Trophoblast cell (in vitro differentiated cells and primary cell): Measurements from ENCODE around the gene LSS.

Experiments
- DNase-seq, 2 donors: peaks; one replicate each; pipeline ENCODE4 v3.0.0-alpha.2; 2016
- H2AFZ ChIP-seq: 2 replicates; pipeline ENCODE4 v1.6.1; 2013; ENCODE audit warnings: low read length, moderate library complexity, mild to moderate bottlenecking; ENCODE audit not compliant: insufficient read depth, poor library complexity
- H2AK5ac ChIP-seq: 2 replicates; pipeline ENCODE4 v1.6.1; 2013; ENCODE audit warnings: mild to moderate bottlenecking, low read length
- H2BK120ac ChIP-seq: 2 replicates; pipeline ENCODE4 v1.6.1; 2013; ENCODE audit warnings: low read length, mild to moderate bottlenecking, moderate library complexity; ENCODE audit not compliant: insufficient read depth, poor library complexity
- H2BK12ac ChIP-seq: 2 replicates; pipeline ENCODE4 v1.6.1; 2013; ENCODE audit warnings: mild to moderate bottlenecking, low read length, moderate library complexity
- H2BK5ac ChIP-seq: 2 replicates; pipeline ENCODE4 v1.6.1; 2013; ENCODE audit warnings: low read length, low read depth, moderate library complexity, mild to moderate bottlenecking; ENCODE audit not compliant: poor library complexity
- H3K14ac ChIP-seq: 2 replicates; pipeline ENCODE4 v1.6.1; 2013; ENCODE audit warnings: mild to moderate bottlenecking, low read length
- H3K18ac ChIP-seq: 2 replicates; pipeline ENCODE4 v1.6.1; 2013; ENCODE audit warnings: mild to moderate bottlenecking, low read length
- H3K23ac ChIP-seq: 2 replicates; pipeline ENCODE4 v1.6.1; 2013; ENCODE audit warnings: low read length
- H3K27ac ChIP-seq: 2 replicates; pipeline ENCODE4 v1.5.1; 2013; ENCODE audit warnings: low read depth, mild to moderate bottlenecking, inconsistent platforms, low read length, moderate library complexity
- H3K27me3 ChIP-seq: 2 replicates; pipeline ENCODE4 v1.6.1; 2013; ENCODE audit warnings: inconsistent platforms, mild to moderate bottlenecking, low read length, moderate library complexity; ENCODE audit not compliant: insufficient read depth
- H3K36me3 ChIP-seq, 2 experiments: 1 replicate in 1 of 2; 2 replicates in 1 of 2; pipeline ENCODE4 v1.6.1; 2013; ENCODE audit warnings: low read length in 2 of 2, mild to moderate bottlenecking in 2 of 2, moderate library complexity in 1 of 2; ENCODE audit not compliant: insufficient read depth in 2 of 2, control insufficient read depth in 1 of 2
- H3K4ac ChIP-seq: 2 replicates; pipeline ENCODE4 v1.6.1; 2013; ENCODE audit warnings: low read depth, mild to moderate bottlenecking, low read length, moderate library complexity
- H3K4me1 ChIP-seq, 2 experiments: 1 replicate in 1 of 2; 2 replicates in 1 of 2; pipeline ENCODE4 v1.6.1; 2013; ENCODE audit warnings: low read length in 2 of 2, mild to moderate bottlenecking in 2 of 2, moderate library complexity in 1 of 2; ENCODE audit not compliant: insufficient read depth in 2 of 2, control insufficient read depth in 1 of 2
- H3K4me2 ChIP-seq: 2 replicates; pipeline ENCODE4 v1.6.1; 2013; ENCODE audit warnings: inconsistent platforms, mild to moderate bottlenecking, low read length, moderate library complexity
- H3K4me3 ChIP-seq: 2 replicates; pipeline ENCODE4 v1.5.1; 2013; ENCODE audit warnings: mild to moderate bottlenecking, low read depth, low read length, inconsistent platforms
- H3K79me1 ChIP-seq: one replicate; pipeline ENCODE4 v1.6.1; 2013; ENCODE audit warnings: low read length
- H3K79me2 ChIP-seq: 2 replicates; pipeline ENCODE4 v1.6.1; 2013; ENCODE audit warnings: low read length, mild to moderate bottlenecking; ENCODE audit not compliant: control insufficient read depth, insufficient read depth, poor library complexity
- H3K9ac ChIP-seq: 2 replicates; pipeline ENCODE4 v1.6.1; 2013; ENCODE audit warnings: mild to moderate bottlenecking, low read length
- H3K9me3 ChIP-seq: 2 replicates; pipeline ENCODE4 v1.6.1; 2013; ENCODE audit warnings: low read depth, mild to moderate bottlenecking, control low read depth, inconsistent platforms, low read length; ENCODE audit not compliant: insufficient read depth
- H4K12ac ChIP-seq: 2 replicates; pipeline ENCODE4 v1.6.1; 2013; ENCODE audit warnings: low read depth, mild to moderate bottlenecking, low read length, moderate library complexity
- H4K8ac ChIP-seq: 2 replicates; pipeline ENCODE4 v1.6.1; 2013; ENCODE audit warnings: low read depth, mild to moderate bottlenecking, low read length, moderate library complexity
- H4K91ac ChIP-seq: one replicate; pipeline ENCODE4 v1.6.1; 2013; ENCODE audit warnings: low read depth, mild to moderate bottlenecking, low read length, moderate library complexity
- WGBS: extraction: QIAGEN DNeasy Blood & Tissue Kit; methylation state at CpG from one replicate; pipeline ENCODE4 v1.1.7; 2013; ENCODE audit warnings: missing lambda C conversion rate; ENCODE audit not compliant: insufficient read length, insufficient coverage; ENCODE audit errors: extremely low coverage; 5-methylcytosine and 5-hydroxymethylcytosine counted together

The LSS gene

GRCh38 chr21:46157987-46158451 is 70.6 kb downstream of the LSS start:
- no peaks in the 10 kb centered on the region for H3K79me1 ChIP-seq
- no peak overlapping the region for H3K9ac ChIP-seq
- H2BK12ac ChIP-seq: no peak overlapping the region
- H3K4ac ChIP-seq: no peak overlapping the region
- H3K36me3 ChIP-seq: peaks cover 10 to 12% of the 10 kb centered on the region in 2 experiments
- no peak overlapping the region for H3K4me2 ChIP-seq
- H3K4me3 ChIP-seq: no peak overlapping the region
- H2BK120ac ChIP-seq: no peak overlapping the region
- H3K23ac ChIP-seq: no peak overlapping the region
- H3K27me3 ChIP-seq: no peaks in the 10 kb centered on the region
- H4K12ac ChIP-seq: no peak overlapping the region
- no peak overlapping the region for H4K8ac ChIP-seq
- H3K27ac ChIP-seq: no peak overlapping the region
- H3K4me1 ChIP-seq: peaks cover 5 to 12% of the 10 kb centered on the region in 2 experiments
- no peak overlapping the region for H3K18ac ChIP-seq
- H2AFZ ChIP-seq: no peak overlapping the region
- H3K9me3 ChIP-seq: peaks cover 6% of the 10 kb centered on the region
- H3K14ac ChIP-seq: no peak overlapping the region
- no peak overlapping the region for H2AK5ac ChIP-seq
- no peak for DNase-seq
- WGBS: no CpG with 5 or more reads among the region's 15 CpGs
- no peak overlapping the region for H4K91ac ChIP-seq
- no peak overlapping the region for H2BK5ac ChIP-seq
- peaks cover 2% of the 10 kb centered on the region for H3K79me2 ChIP-seq

DNA sequence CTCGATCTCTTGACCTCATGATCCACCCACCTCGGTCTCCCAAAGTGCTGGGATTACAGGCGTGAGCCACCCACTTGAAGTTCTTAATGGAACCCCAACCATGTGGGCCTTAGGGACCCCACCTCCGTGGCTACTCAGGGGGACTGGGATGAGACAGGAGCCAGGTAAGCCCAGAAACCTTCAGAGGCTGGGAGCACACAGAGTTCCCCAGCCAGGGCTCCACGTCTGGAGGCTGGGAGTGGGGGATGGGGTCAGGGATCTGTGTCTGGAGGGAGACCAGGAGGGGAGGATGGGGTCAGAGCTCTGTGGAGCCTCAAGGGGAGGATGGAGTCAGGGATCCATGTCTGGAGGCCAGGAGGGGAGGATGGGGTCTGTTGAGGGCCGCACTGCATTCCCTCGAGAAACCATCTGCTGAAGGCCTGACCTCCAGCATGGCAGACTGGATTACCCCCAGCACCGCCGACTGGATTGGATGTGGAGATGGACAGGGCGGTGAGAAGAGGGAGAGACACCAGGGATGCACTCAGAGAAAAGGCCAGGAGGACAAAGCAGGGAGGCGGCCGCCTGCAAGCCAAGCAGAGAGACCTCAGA is 71.1 kb downstream of the LSS start:
- peaks cover 6% of the 10 kb centered on the region for H3K9me3 ChIP-seq
- no peaks in the 10 kb centered on the region for H3K79me1 ChIP-seq
- H4K12ac ChIP-seq: no peak overlapping the region
- no peak overlapping the region for H4K8ac ChIP-seq
- H2BK120ac ChIP-seq: no peak overlapping the region
- peaks cover 10 to 12% of the 10 kb centered on the region in 2 experiments for H3K36me3 ChIP-seq
- H3K4me3 ChIP-seq: no peak overlapping the region
- WGBS: no CpG with 5 or more reads among the region's 12 CpGs
- no peak overlapping the region for H3K23ac ChIP-seq
- no peak overlapping the region for H3K4ac ChIP-seq
- H2BK12ac ChIP-seq: no peak overlapping the region
- H3K4me1 ChIP-seq: peaks cover 6 to 13% of the 10 kb centered on the region in 2 experiments
- no peak overlapping the region for H4K91ac ChIP-seq
- no peak overlapping the region for H3K27ac ChIP-seq
- no peak overlapping the region for H3K14ac ChIP-seq
- no peaks in the 10 kb centered on the region for H3K27me3 ChIP-seq
- no peak overlapping the region for H2BK5ac ChIP-seq
- H3K4me2 ChIP-seq: no peak overlapping the region
- H3K9ac ChIP-seq: no peak overlapping the region
- no peak overlapping the region for H3K18ac ChIP-seq
- H3K79me2 ChIP-seq: peaks cover 2% of the 10 kb centered on the region
- H2AFZ ChIP-seq: no peak overlapping the region
- no peak overlapping the region for H2AK5ac ChIP-seq
- DNase-seq: no peak

- no peak overlapping the region for H4K91ac ChIP-seq
- H3K4ac ChIP-seq: no peak overlapping the region
- no peak overlapping the region for H3K27ac ChIP-seq
- peaks cover 6% of the 10 kb centered on the region for H3K9me3 ChIP-seq
- no peak overlapping the region for H3K23ac ChIP-seq
- no peak overlapping the region for H2BK120ac ChIP-seq
- no peak overlapping the region for H2BK5ac ChIP-seq
- no CpG with 5 or more reads among the region's 10 CpGs for WGBS
- no peak overlapping the region for H2AFZ ChIP-seq
- peaks cover 2% of the 10 kb centered on the region for H3K79me2 ChIP-seq
- no peak overlapping the region for H3K18ac ChIP-seq
- no peak overlapping the region for H2BK12ac ChIP-seq
- no peak overlapping the region for H2AK5ac ChIP-seq
- peaks cover 6 to 13% of the 10 kb centered on the region in 2 experiments for H3K4me1 ChIP-seq
- no peak for DNase-seq
- no peak overlapping the region for H3K4me2 ChIP-seq
- H3K36me3 ChIP-seq: peaks cover 9 to 11% of the 10 kb centered on the region in 2 experiments
- no peak overlapping the region for H3K9ac ChIP-seq
- H3K79me1 ChIP-seq: no peaks in the 10 kb centered on the region
- no peak overlapping the region for H3K4me3 ChIP-seq
- no peaks in the 10 kb centered on the region for H3K27me3 ChIP-seq
- no peak overlapping the region for H4K8ac ChIP-seq
- H3K14ac ChIP-seq: no peak overlapping the region
- no peak overlapping the region for H4K12ac ChIP-seq
These were observed 71.9 kb downstream of the LSS start for GRCh38 chr21:46156678-46157077.

GRCh38 chr21:46156378-46156645 is 72.3 kb downstream of the LSS start:
- H3K23ac ChIP-seq: no peak overlapping the region
- no peak overlapping the region for H3K9ac ChIP-seq
- no peak overlapping the region for H3K18ac ChIP-seq
- peaks cover 4% of the 10 kb centered on the region for H3K9me3 ChIP-seq
- no peak overlapping the region for H3K27ac ChIP-seq
- H2BK5ac ChIP-seq: no peak overlapping the region
- no peaks in the 10 kb centered on the region for H3K27me3 ChIP-seq
- no peak overlapping the region for H2BK120ac ChIP-seq
- no peak overlapping the region for H4K12ac ChIP-seq
- H2BK12ac ChIP-seq: no peak overlapping the region
- DNase-seq: no peak
- peak overlapping the region; percentile 14 for H3K4me3 ChIP-seq
- H3K14ac ChIP-seq: no peak overlapping the region
- H3K4me2 ChIP-seq: no peak overlapping the region
- WGBS: no CpG with 5 or more reads among the region's 7 CpGs
- H3K4me1 ChIP-seq: peaks cover 6 to 13% of the 10 kb centered on the region in 2 experiments
- no peak overlapping the region for H4K8ac ChIP-seq
- H4K91ac ChIP-seq: no peak overlapping the region
- H2AFZ ChIP-seq: no peak overlapping the region
- peaks cover 6 to 9% of the 10 kb centered on the region in 2 experiments for H3K36me3 ChIP-seq
- no peaks in the 10 kb centered on the region for H3K79me1 ChIP-seq
- H3K4ac ChIP-seq: no peak overlapping the region
- peaks cover 2% of the 10 kb centered on the region for H3K79me2 ChIP-seq
- H2AK5ac ChIP-seq: no peak overlapping the region
